K562 (cell line): ENCODE results near the gene TMEM270.

Source experiments
- HNRNPLL ChIP-seq: fragments of 200-400 bp; formaldehyde crosslinking; IDR thresholded peaks from 2 replicates; pipeline ENCODE4 v1.6.1; 2017; ENCODE audit warnings: low read length, low read depth, mild to moderate bottlenecking; ENCODE audit not compliant: poor library complexity, severe bottlenecking
- MYC ChIP-seq, 2 experiments: fragments of 250-450 bp in 1 of 2; sonication (Bioruptor Pico) in 1 of 2; IDR thresholded peaks; 2 replicates each; pipeline versions ENCODE4 v1.5.1 to v1.6.1; 2012 to 2021; ENCODE audit warnings: low read depth in 2 of 2, borderline replicate concordance in 1 of 2, improper control_type of control experiment in 1 of 2, low read length in 1 of 2, mild to moderate bottlenecking in 1 of 2, moderate library complexity in 1 of 2
- SP1 ChIP-seq: sonication (generic); formaldehyde crosslinking; IDR thresholded peaks from 2 replicates; pipeline ENCODE4 v1.8.1; 2022; ENCODE audit warnings: mild to moderate bottlenecking, missing genetic modification reagents
- YY1 ChIP-seq, 3 experiments: IDR thresholded peaks; 2 replicates each; pipeline ENCODE4 v1.6.1; 2011; ENCODE audit warnings: low read length in 2 of 3, mild to moderate bottlenecking in 2 of 3, moderate library complexity in 2 of 3, borderline replicate concordance in 1 of 3, control low read depth in 1 of 3, low read depth in 1 of 3; ENCODE audit not compliant: insufficient read depth in 3 of 3, insufficient replicate concordance in 2 of 3, control insufficient read depth in 1 of 3, insufficient read length in 1 of 3; ENCODE audit errors: extremely low read depth in 1 of 3
- ZFP30 ChIP-seq: fragments of 250-450 bp; sonication (Bioruptor Pico); IDR thresholded peaks from 2 replicates; pipeline ENCODE4 v1.8.0; 2022; ENCODE audit warnings: moderate library complexity, mild to moderate bottlenecking, inconsistent platforms, borderline replicate concordance
- TF ChIP-seq, protein P1 (sequence below), 3 experiments: IDR thresholded peaks in 2 of 3; conservative IDR thresholded peaks in 1 of 3; 2 replicates each; pipeline ENCODE4 v1.5.1; 2011 to 2012; ENCODE audit warnings: low read length in 3 of 3, mild to moderate bottlenecking in 3 of 3, control low read depth in 2 of 3, improper control_type of control experiment in 1 of 3, inconsistent platforms in 1 of 3, low read depth in 1 of 3, mixed read lengths in 1 of 3, moderate library complexity in 1 of 3; ENCODE audit not compliant: insufficient read depth in 2 of 3

DNA sequence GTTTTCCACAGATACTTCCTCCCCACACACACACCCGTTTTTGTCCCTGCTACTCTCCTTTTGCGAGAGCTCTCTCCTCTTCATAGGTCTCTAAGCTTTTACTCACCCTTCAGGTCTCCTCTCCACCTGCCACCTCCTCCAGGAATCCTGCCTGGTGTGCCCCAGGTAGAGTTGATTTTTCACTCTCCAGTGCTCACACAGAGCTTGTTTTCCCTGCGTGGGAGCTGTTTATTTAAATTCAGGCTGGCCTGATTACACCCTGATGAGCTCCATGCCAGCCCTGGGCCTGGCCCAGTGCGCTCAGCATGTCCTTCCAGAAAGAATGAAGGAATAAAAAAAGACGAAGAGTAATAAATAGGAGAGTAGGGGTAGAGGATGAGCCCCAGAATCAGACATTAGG, 37.7 kb upstream of the TMEM270 start:
- TF ChIP-seq SP1 (CRISPR knock-in tag) (no peak), HNRNPLL (no peak), ZFP30 (CRISPR knock-in tag) (no peak), MYC (IDR thresholded peaks at IDR 0.05; ENCODE audit: low read depth, low read length) (no peak), MYC (CRISPR knock-in tag; IDR thresholded peaks at IDR 0.05; ENCODE audit: borderline replicate concordance, low read depth) (no peak), YY1 (IDR thresholded peaks at IDR 0.05; ENCODE audit: borderline replicate concordance in 1 of 3, control insufficient read depth in 1 of 3, extremely low read depth in 1 of 3, insufficient read depth in 3 of 3, insufficient read length in 1 of 3, insufficient replicate concordance in 2 of 3, low read depth in 1 of 3, low read length in 2 of 3) (no peak)
- TF ChIP-seq, protein P1, sequence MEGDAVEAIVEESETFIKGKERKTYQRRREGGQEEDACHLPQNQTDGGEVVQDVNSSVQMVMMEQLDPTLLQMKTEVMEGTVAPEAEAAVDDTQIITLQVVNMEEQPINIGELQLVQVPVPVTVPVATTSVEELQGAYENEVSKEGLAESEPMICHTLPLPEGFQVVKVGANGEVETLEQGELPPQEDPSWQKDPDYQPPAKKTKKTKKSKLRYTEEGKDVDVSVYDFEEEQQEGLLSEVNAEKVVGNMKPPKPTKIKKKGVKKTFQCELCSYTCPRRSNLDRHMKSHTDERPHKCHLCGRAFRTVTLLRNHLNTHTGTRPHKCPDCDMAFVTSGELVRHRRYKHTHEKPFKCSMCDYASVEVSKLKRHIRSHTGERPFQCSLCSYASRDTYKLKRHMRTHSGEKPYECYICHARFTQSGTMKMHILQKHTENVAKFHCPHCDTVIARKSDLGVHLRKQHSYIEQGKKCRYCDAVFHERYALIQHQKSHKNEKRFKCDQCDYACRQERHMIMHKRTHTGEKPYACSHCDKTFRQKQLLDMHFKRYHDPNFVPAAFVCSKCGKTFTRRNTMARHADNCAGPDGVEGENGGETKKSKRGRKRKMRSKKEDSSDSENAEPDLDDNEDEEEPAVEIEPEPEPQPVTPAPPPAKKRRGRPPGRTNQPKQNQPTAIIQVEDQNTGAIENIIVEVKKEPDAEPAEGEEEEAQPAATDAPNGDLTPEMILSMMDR (IDR thresholded peaks at IDR 0.05 in 2 of 3, conservative IDR thresholded peaks at IDR 0.05 in 1 of 3; ENCODE audit: insufficient read depth in 2 of 3, low read depth in 1 of 3, low read length in 3 of 3), result no peak
